ENCODE results near the gene ATL2.

ATL2 gene

GRCh38 chr2:38377050-38377828, at the start of gene ATL2:
TSS of gene ATL2 (minus strand) at chr2:38377273. CDS start at chr2:38377260, 13 bp downstream.
- peak within 1 kb of the TSS; percentile 88 for H3K27ac ChIP-seq
- no peak for TF ChIP-seq ZFX (IDR thresholded peaks at IDR 0.05; ENCODE audit: borderline replicate concordance)
- TF ChIP-seq, protein P1, sequence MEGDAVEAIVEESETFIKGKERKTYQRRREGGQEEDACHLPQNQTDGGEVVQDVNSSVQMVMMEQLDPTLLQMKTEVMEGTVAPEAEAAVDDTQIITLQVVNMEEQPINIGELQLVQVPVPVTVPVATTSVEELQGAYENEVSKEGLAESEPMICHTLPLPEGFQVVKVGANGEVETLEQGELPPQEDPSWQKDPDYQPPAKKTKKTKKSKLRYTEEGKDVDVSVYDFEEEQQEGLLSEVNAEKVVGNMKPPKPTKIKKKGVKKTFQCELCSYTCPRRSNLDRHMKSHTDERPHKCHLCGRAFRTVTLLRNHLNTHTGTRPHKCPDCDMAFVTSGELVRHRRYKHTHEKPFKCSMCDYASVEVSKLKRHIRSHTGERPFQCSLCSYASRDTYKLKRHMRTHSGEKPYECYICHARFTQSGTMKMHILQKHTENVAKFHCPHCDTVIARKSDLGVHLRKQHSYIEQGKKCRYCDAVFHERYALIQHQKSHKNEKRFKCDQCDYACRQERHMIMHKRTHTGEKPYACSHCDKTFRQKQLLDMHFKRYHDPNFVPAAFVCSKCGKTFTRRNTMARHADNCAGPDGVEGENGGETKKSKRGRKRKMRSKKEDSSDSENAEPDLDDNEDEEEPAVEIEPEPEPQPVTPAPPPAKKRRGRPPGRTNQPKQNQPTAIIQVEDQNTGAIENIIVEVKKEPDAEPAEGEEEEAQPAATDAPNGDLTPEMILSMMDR (IDR thresholded peaks at IDR 0.05) = no peak

DNA sequence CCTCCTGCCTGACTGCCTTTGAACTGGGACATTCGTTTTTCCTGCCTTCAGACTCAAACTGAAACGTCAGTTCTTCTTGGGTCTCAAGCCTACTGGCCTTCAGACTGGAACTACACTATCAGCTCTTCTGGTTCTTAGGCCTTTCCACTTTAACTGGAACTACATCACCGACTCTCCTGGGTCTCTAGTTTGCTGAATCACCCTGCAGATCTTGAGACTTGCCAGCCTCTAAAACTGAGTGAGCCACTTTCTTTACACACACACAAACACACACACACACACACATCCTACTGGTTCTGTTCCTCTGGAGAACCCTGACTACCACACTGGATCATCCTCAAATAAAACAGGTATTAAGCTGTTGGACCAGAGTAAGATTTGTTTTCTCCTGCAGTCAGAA, 46.7 kb upstream of the ATL2 start:
- no peak for TF ChIP-seq ZFX (IDR thresholded peaks at IDR 0.05; ENCODE audit: borderline replicate concordance)
- TF ChIP-seq, protein P1 (IDR thresholded peaks at IDR 0.05) = no peak

DNA sequence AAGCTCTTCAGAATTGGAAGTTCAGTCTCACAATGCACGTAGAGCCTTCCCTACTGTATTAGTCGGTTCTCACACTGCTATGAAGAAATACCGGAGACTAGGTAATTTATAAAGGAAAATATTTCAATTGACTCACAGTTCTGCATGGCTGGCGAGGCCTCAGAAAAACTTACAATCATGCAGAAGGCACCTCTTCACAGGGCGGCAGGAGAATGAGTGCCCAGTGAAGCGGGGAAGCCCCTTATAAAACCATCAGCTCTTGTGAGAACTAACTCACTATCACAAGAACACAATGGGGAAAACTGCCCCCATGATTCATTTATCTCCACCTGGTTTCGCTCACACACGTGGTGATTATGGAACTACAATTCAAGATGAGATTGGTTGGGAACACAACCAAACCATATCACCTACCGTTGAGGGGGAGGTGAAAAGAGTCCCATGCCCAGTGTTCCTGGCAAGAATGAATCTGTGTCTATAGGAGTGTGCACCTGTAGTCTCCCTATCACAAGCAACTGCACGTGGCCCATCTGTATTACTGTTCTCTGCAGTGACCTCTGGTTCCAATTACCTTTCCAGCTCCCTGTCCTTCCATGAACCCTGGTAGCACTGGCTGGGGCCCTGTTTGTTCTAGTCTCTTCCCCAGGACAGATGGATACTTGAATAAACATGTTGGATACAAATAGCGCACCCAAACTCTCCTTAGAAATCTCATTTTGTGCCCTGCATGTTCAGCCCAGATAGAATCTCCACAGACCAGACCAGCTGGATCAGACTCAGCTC, 44.4 kb upstream of the ATL2 start:
- no peak for TF ChIP-seq ZFX (IDR thresholded peaks at IDR 0.05; ENCODE audit: borderline replicate concordance)
- TF ChIP-seq, protein P1 (IDR thresholded peaks at IDR 0.05) = no peak
- no peak overlapping the region for H3K27ac ChIP-seq

More for the DNA sequence above, 46.7 kb upstream of the ATL2 start:
- H3K27ac ChIP-seq = no peak overlapping the region

GRCh38 chr2:38419499-38419898, 42.4 kb upstream of the ATL2 start:
- TF ChIP-seq ZFX (IDR thresholded peaks at IDR 0.05; ENCODE audit: borderline replicate concordance) = no peak
- TF ChIP-seq, protein P1 (IDR thresholded peaks at IDR 0.05) = no peak

DNA sequence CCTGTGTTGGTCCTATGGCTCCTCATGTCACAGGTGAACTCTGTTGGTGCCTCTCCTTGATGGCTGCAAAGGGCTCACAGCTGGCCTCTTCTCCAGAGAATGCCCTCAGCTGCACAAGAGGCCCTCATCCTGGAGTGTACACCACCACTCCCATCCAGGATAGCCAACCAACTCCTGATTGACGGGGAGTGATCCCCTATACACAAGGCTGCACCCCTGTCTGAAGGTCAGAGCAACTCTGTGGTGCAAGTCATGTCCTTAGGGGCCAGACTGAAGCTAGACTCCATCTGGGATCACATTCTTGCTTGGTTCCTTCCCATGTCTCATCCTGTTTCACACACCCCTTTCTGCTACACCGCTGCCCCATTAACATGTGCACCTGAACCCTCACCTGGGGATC, 41.7 kb upstream of the ATL2 start:
- H3K27ac ChIP-seq = no peak overlapping the region
- TF ChIP-seq ZFX (IDR thresholded peaks at IDR 0.05; ENCODE audit: borderline replicate concordance) = no peak
- TF ChIP-seq, protein P1 (IDR thresholded peaks at IDR 0.05) = no peak

More at GRCh38 chr2:38419499-38419898, 42.4 kb upstream of the ATL2 start:
- no peak overlapping the region for H3K27ac ChIP-seq

DNA sequence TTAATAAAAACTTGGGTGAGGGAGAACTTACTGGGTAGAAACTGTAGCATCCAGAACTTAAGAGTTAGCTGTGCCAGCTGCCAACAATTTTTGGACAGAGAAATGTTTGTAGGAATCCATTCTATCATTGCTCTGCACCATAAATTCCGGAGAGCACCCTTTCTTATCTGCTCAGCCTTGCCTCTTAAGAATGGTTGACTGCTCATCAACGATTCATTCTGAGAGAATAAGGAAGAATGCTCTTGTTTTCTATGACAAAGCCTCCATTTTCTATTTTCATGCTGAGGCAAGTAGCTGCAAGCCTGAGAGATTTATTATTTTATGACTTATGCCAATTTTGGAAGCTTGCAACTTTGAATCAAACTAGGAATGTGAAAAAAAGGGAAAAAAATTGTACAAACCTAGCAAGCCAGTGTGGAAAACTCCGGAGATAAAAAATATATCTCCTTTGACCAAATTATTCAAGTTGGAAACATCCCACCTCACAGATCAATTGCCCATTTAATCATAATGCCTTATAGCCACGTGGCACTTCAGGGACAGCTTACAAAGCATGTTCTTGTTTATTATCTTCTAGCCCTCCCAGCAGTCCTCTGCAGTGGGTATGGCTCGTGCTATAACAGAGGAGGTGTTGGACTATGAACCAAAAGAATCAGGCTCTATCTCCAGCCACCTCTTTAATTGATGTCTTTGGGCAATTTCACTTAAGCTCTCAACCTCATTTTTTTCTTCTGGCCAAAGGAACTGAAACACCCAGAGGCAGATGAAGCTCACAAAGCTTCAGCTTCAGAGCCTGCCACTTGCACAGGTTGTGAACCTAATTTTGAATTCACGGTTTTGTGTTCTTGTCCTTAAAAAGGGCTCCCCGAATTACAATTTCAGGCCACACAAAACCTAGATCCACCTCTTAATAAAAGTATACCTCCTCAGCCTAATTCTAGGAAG, 40.9 kb upstream of the ATL2 start:
- TF ChIP-seq, protein P1 (IDR thresholded peaks at IDR 0.05) = no peak
- no peak for TF ChIP-seq ZFX (IDR thresholded peaks at IDR 0.05; ENCODE audit: borderline replicate concordance)
- no peak overlapping the region for H3K27ac ChIP-seq
